NCI-H1694 treated with DMSO at 0.1 percent for 48 hours (cell line): ENCODE measurements around the gene NPC1.

Source experiments
- DNase-seq: peaks from one replicate; lab custom pipeline; 2025; lab: John Stamatoyannopoulos, UW

Gene NPC1

DNA sequence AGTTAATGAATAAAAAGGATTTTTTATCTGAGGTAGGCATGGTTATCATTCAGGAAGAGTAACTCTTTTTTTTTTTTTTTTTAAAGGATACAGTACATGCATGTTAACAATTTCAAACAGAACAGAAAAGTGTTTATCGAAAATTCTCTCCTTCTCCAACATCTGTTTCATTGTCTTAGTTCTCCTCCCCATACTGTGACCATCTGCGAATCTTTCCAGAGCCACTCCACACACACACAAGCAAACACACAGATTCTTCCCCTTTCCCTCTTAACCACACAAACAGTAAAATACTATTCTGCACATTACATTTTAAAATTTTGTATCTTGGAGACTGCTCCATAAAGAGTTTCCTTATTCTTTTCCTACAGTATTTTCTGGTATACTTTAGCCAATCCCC lies 38.0 kb downstream of the NPC1 start:
- DNase-seq: no peak

GRCh38 chr18:23547846-23548245 lies 38.5 kb downstream of the NPC1 start:
- no peak for DNase-seq

DNA sequence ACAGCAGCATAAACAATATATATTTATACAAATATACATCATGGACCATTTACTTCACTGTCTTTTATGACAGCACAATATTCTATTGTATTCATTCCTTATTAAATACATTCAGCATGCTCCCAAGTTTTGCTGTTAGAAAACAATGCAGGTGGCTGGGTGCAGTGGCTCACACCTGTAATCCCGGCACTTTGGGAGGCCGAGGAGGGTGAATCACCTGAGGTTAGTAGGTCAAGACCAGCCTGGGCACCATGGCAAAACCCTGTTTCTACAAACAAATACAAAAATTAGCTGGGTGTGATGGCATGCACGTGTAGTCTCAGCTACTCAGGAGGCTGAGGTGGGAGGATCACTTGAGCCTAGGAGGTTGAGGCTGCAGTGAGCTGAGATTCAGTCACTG lies 39.0 kb downstream of the NPC1 start:
- no peak for DNase-seq

- DNase-seq: no peak
Observed at GRCh38 chr18:23545247-23545789, 41.0 kb downstream of the NPC1 start.

DNA sequence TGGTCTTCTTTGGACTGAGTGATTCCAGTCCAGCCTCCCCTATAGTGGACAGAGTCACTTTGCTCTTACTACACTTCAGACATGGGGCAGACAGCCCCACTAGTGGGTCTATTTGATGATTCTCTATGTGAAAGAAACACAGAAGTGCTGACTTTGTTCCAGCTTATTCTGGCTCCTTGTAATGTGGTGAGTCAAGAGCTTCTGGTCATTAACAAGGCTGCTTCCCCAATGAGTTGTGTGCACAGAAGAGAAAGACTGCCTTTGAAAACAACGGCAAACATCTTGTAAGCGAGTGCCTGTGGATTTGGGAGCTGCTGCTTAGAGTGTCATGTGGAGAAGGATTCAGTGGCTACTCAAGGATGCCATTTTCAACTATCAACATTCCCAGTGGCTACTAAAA lies 43.8 kb downstream of the NPC1 start:
- DNase-seq: no peak

GRCh38 chr18:23541349-23542093 lies 44.8 kb downstream of the NPC1 start:
- no peak for DNase-seq

DNA sequence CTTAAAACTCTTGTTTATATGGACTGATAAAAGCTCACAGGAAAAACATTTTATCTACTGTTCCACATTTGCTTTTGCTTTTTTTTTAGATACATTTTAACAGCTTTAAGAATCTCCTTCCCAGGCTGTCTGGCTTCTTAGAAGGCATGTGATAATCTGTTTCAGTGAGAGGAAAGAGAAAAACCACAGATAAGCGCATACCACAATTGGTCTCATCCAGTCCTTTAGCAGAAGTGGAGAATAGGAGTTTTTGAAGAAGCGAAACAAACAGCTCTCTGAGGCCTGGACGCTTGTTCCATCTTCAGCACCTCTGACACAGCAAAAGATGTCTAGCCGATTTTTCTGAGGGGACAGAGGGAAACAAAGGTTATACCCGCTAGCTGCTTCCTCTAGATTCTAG lies 45.4 kb downstream of the NPC1 start:
- DNase-seq: no peak

- no peak for DNase-seq
Observed at GRCh38 chr18:23539911-23540525, 46.3 kb downstream of the NPC1 start.

GRCh38 chr18:23539296-23539695 lies 47.0 kb downstream of the NPC1 start:
- no peak for DNase-seq

DNA sequence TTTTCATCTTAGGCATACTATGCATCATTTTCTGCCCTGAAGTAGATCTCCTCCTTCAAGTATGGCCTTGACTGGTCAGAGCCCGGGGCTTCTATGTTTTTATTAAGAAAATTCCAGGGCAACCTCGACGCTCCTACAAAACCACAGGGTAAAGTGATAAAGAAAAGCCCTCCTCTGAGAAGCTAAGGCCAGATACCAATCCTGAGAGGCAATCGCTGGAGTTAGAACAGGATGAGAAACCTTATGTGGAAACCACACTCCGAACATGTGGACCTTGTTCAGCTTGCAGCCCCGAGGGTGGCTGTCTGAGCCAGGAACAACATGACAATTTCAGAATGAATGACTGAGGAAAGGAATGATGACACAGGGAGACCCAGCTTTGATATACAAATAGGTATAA lies 47.4 kb downstream of the NPC1 start:
- no peak for DNase-seq

DNA sequence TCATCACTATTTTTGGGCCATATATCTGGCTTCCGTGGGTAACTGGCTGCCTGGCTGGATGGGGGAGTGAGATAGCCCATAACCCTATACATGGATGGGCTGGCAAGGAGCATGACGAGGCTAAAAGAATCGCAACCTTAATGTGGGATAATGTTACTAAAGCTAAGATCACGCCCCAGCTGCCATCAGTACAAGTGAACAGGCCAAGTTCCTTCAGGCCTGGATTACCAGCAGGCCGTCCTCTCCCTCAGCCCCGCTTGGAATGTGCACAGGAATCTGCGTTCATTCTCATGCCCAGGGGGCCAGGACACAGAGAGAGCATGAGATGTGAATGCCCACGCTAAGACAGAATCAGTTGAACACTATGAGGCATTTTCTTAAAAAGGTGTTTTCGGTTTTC lies 48.3 kb downstream of the NPC1 start:
- DNase-seq: no peak

- DNase-seq: no peak
Observed at GRCh38 chr18:23537274-23537673, 49.0 kb downstream of the NPC1 start.

DNA sequence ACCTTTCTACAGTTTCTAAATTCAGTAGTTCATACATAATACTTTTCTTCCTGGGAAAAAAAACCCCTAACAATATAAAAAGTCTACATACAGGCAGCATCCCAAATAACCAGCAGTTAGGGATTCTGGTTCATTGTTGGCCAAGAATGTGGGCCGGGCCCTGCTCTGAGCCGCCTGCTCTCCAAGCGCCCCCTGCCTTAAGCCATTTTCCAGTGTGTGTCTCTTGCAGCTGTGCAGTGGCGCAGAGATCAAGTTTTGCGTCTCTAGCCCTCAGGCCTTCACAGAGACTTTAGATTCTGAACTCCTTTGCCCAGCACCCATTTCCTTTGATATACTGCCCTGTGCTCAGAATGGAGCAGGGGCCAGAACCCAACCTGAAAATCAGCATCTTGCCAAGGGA lies 50.1 kb downstream of the NPC1 start:
- no peak for DNase-seq

GRCh38 chr18:23534276-23534675 lies 52.0 kb downstream of the NPC1 start:
- no peak for DNase-seq

GRCh38 chr18:23532848-23533247 lies 53.5 kb downstream of the NPC1 start:
- DNase-seq: no peak

DNA sequence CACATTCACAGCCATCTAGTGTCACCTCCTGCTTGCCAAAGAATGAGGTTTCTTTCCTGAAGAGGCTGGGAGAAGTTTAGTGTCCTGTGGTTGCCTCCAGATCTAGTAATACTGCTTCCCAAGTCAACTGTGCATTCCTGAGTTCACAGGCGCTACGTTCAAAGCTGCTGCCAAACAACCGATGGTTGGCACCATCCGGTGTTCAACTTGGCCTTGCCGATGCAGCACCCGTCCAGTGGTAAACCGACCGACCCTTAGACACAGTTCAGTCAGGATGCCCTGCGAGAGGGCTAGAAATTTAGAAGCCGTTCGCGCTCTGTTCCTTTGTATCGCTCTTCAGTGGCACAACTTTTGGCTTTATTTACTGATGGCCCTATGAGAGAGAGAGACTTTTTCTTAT lies 54.4 kb downstream of the NPC1 start:
- DNase-seq: no peak

- DNase-seq: no peak
Observed at GRCh38 chr18:23530195-23530594, 56.1 kb downstream of the NPC1 start.

GRCh38 chr18:23529604-23530003 lies 56.7 kb downstream of the NPC1 start:
- no peak for DNase-seq

DNA sequence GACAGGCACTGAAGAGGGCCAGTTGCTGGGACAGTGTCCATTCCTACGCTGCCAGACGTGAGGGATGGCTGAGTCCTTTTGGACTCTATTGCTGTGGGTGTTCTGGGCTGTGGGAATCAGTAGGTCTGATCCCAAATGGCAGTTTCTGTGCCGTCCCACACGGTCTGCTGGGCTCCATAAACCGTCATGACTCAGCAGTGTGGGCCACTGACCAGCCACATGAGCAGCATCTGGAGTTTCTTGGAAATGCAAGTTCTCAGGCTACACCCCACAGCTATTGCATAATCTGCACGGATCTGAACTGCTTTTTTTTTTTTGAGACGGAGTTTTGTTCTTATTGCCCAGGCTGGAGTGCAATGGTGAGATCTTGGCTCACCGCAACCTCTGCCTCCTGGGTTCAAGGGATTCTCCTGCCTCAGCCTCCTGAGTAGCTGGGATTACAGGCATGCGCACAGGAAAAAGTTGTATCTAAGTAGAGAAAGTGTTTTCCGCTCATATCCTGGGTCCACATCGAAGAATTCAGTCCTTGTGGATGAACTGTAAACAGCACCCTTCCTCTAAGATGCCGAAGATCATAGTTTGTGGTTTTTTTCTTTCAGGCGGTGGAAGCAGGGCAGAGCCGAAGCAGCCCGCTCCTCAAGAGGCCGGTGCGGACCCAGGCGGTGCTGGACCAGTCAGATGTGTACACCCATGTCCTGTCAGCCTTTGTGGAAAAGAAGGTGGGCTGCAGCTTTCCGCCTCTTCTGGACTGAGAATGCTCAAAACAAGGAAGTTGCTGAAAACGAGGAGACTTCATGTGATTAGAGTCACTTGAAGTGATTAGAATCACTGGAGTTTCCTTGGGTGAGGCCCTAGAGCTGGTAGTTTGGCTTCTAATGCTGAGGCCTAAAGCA lies 57.5 kb downstream of the NPC1 start:
- DNase-seq: no peak

GRCh38 chr18:23526501-23527063 lies 59.7 kb downstream of the NPC1 start:
- no peak for DNase-seq

GRCh38 chr18:23524213-23524707 lies 62.0 kb downstream of the NPC1 start:
- DNase-seq: no peak
